ENCODE data around the gene TRPV4. TPM values are rescaled to one million over a fixed set of nuclear protein-coding genes. Genes with fewer than 3 reads are reported as not detected.

Gene TRPV4
- total RNA-seq, 2 donors from 2014 or later: 2.0 to 5.7 TPM

GRCh38 chr12:109804820-109805761 is 28.1 kb downstream of the TRPV4 start:
- Histone ChIP-seq H3K4me3 (no peak overlapping the region), H3K36me3 (no peaks in the 10 kb centered on the region), H3K4me1 (ENCODE audit: control insufficient read depth in 1 of 2, low read depth in 2 of 2) (no peaks in the 10 kb centered on the region), H3K27ac (no peak overlapping the region), H3K27me3 (replicated peaks; ENCODE audit: insufficient read depth) (no peaks in the 10 kb centered on the region), H3K9me3 (no peaks in the 10 kb centered on the region)
- DNase-seq (ENCODE audit: low spot score): peak; percentile 26
- TF ChIP-seq CTCF (IDR thresholded peaks at IDR 0.05): peak; percentile 97
- peak; percentile 62 for ATAC-seq (ENCODE audit: insufficient number of reproducible peaks, low FRiP score, low read depth)

- no peaks in the 10 kb centered on the region for H3K36me3 ChIP-seq
- H3K4me3 ChIP-seq: no peak overlapping the region
- ATAC-seq (ENCODE audit: insufficient number of reproducible peaks, low FRiP score, low read depth) (no peak), DNase-seq (ENCODE audit: low spot score) (no peak)
- H3K9me3 ChIP-seq: no peaks in the 10 kb centered on the region
- H3K4me1 ChIP-seq (ENCODE audit: control insufficient read depth in 1 of 2, low read depth in 2 of 2): no peaks in the 10 kb centered on the region
- TF ChIP-seq CTCF (IDR thresholded peaks at IDR 0.05): no peak
- no peaks in the 10 kb centered on the region for H3K27me3 ChIP-seq (replicated peaks; ENCODE audit: insufficient read depth)
- H3K27ac ChIP-seq: no peak overlapping the region
These were observed 29.5 kb downstream of the TRPV4 start for GRCh38 chr12:109803678-109804077.

- DNase-seq (ENCODE audit: low spot score) (no peak), ATAC-seq (ENCODE audit: insufficient number of reproducible peaks, low FRiP score, low read depth) (no peak)
- Histone ChIP-seq H3K36me3 (no peaks in the 10 kb centered on the region), H3K9me3 (no peaks in the 10 kb centered on the region), H3K27me3 (replicated peaks; ENCODE audit: insufficient read depth) (no peaks in the 10 kb centered on the region), H3K4me3 (no peak overlapping the region), H3K27ac (no peak overlapping the region), H3K4me1 (ENCODE audit: control insufficient read depth in 1 of 2, low read depth in 2 of 2) (no peaks in the 10 kb centered on the region)
- TF ChIP-seq CTCF (IDR thresholded peaks at IDR 0.05): no peak
These were observed 30.4 kb downstream of the TRPV4 start for GRCh38 chr12:109802828-109803227.

GRCh38 chr12:109800536-109800935 is 32.7 kb downstream of the TRPV4 start:
- no peak overlapping the region for H3K27ac ChIP-seq
- H3K4me1 ChIP-seq (ENCODE audit: control insufficient read depth in 1 of 2, low read depth in 2 of 2): no peaks in the 10 kb centered on the region
- TF ChIP-seq CTCF (IDR thresholded peaks at IDR 0.05): no peak
- DNase-seq (ENCODE audit: low spot score): no peak
- ATAC-seq (ENCODE audit: insufficient number of reproducible peaks, low FRiP score, low read depth): no peak
- no peak overlapping the region for H3K4me3 ChIP-seq
- H3K36me3 ChIP-seq: no peaks in the 10 kb centered on the region
- H3K9me3 ChIP-seq: no peaks in the 10 kb centered on the region
- H3K27me3 ChIP-seq (replicated peaks; ENCODE audit: insufficient read depth): no peaks in the 10 kb centered on the region

- no peak for ATAC-seq (ENCODE audit: insufficient number of reproducible peaks, low FRiP score, low read depth)
- DNase-seq (ENCODE audit: low spot score): no peak
- no peak overlapping the region for H3K4me3 ChIP-seq
- H3K36me3 ChIP-seq: no peaks in the 10 kb centered on the region
- H3K27me3 ChIP-seq (replicated peaks; ENCODE audit: insufficient read depth): no peaks in the 10 kb centered on the region
- no peak for TF ChIP-seq CTCF (IDR thresholded peaks at IDR 0.05)
- H3K9me3 ChIP-seq: no peaks in the 10 kb centered on the region
- H3K4me1 ChIP-seq (ENCODE audit: control insufficient read depth in 1 of 2, low read depth in 2 of 2): no peaks in the 10 kb centered on the region
- no peak overlapping the region for H3K27ac ChIP-seq
These were observed 34.5 kb downstream of the TRPV4 start for GRCh38 chr12:109798691-109799090.
